WTC11 (cell line): ENCODE data around the gene PSEN1. TPM values are rescaled to one million over a fixed set of nuclear protein-coding genes. Genes with fewer than 3 reads are reported as not detected.

Experiments
- ATAC-seq: fragments of 200-7000 bp; cut with Tn5 transposase; 2 replicates; pipeline ENCODE4 v1.10.0; 2021; ENCODE audit warnings: mild to moderate bottlenecking, moderate library complexity
- CTCF ChIA-PET: fragments of 300-600 bp; sonication (Branson Sonifier 250); formaldehyde crosslinking; loops from one replicate; lab custom pipeline; 2021; ENCODE audit warnings: antibody characterized with exemption; lab: Charles Lee
- POLR2A ChIA-PET: fragments of 350-600 bp; sonication (Branson Sonifier 250); formaldehyde crosslinking; loops from one replicate; lab custom pipeline; 2021; ENCODE audit warnings: antibody characterized with exemption; lab: Charles Lee
- DNase-seq: peaks from one replicate; pipeline ENCODE4 v3.0.0; 2021; ENCODE audit warnings: low spot score
- H3K27ac Mint-ChIP-seq: 2 replicates; pipeline ENCODE4 v1.8.0; 2021; ENCODE audit warnings: mixed read lengths
- H3K27me3 Mint-ChIP-seq: 2 replicates; pipeline ENCODE4 v1.8.0; 2021; ENCODE audit warnings: low read depth, mild to moderate bottlenecking, moderate library complexity, mixed read lengths
- H3K36me3 Mint-ChIP-seq: 2 replicates; pipeline ENCODE4 v1.8.0; 2021; ENCODE audit warnings: mixed read lengths
- H3K4me1 Mint-ChIP-seq: 2 replicates; pipeline ENCODE4 v1.8.0; 2022; ENCODE audit warnings: mixed read lengths
- H3K4me3 Mint-ChIP-seq: 2 replicates; pipeline ENCODE4 v1.8.0; 2021; ENCODE audit warnings: mild to moderate bottlenecking, moderate library complexity, mixed read lengths
- H3K9me3 Mint-ChIP-seq: 2 replicates; pipeline ENCODE4 v1.8.0; 2021; ENCODE audit warnings: mixed read lengths
- CBFB ChIP-seq: sonication (generic); formaldehyde crosslinking; IDR thresholded peaks from 2 replicates; pipeline ENCODE4 v1.8.1; 2022; ENCODE audit warnings: mild to moderate bottlenecking, low read depth, missing genetic modification reagents
- CREB1 ChIP-seq: sonication (generic); formaldehyde crosslinking; IDR thresholded peaks from 2 replicates; pipeline ENCODE4 v1.8.0; 2023; ENCODE audit warnings: mild to moderate bottlenecking, missing genetic modification reagents
- GABPB1 ChIP-seq: sonication (generic); formaldehyde crosslinking; IDR thresholded peaks from 2 replicates; pipeline ENCODE4 v1.8.1; 2023; ENCODE audit warnings: mild to moderate bottlenecking, missing genetic modification reagents
- GRHL2 ChIP-seq: fragments of 250-450 bp; sonication (Bioruptor Pico); IDR thresholded peaks from 2 replicates; pipeline ENCODE4 v1.8.0; 2022; ENCODE audit warnings: mild to moderate bottlenecking, moderate library complexity; ENCODE audit not compliant: insufficient replicate concordance, severe bottlenecking
- KAT7 ChIP-seq: sonication (generic); formaldehyde crosslinking; IDR thresholded peaks from 2 replicates; pipeline ENCODE4 v1.8.1; 2023; ENCODE audit warnings: missing genetic modification reagents, mild to moderate bottlenecking, borderline replicate concordance
- MXD4 ChIP-seq: fragments of 250-450 bp; sonication (Bioruptor Pico); IDR thresholded peaks from 2 replicates; pipeline ENCODE4 v1.8.0; 2021; ENCODE audit warnings: mild to moderate bottlenecking, moderate library complexity, borderline replicate concordance
- NFYB ChIP-seq: sonication (generic); formaldehyde crosslinking; conservative IDR thresholded peaks from 2 replicates; pipeline ENCODE4 v1.8.0; 2022; ENCODE audit warnings: low read depth, missing genetic modification reagents
- NR2C2 ChIP-seq: sonication (generic); formaldehyde crosslinking; IDR thresholded peaks from 2 replicates; pipeline ENCODE4 v1.8.0; 2022; ENCODE audit warnings: mild to moderate bottlenecking, missing genetic modification reagents
- OVOL2 ChIP-seq: fragments of 250-450 bp; sonication (Bioruptor Pico); IDR thresholded peaks from 2 replicates; pipeline ENCODE4 v1.9.0; 2021; ENCODE audit warnings: mild to moderate bottlenecking, borderline replicate concordance
- PRRX2 ChIP-seq: fragments of 250-450 bp; sonication (Bioruptor Pico); IDR thresholded peaks from 2 replicates; pipeline ENCODE4 v1.8.0; 2021; ENCODE audit warnings: mild to moderate bottlenecking
- RELA ChIP-seq: sonication (generic); formaldehyde crosslinking; IDR thresholded peaks from 2 replicates; pipeline ENCODE4 v1.8.1; 2022; ENCODE audit warnings: missing genetic modification reagents, mild to moderate bottlenecking, borderline replicate concordance
- SOX15 ChIP-seq: fragments of 250-450 bp; sonication (Bioruptor Pico); IDR thresholded peaks from 2 replicates; pipeline ENCODE4 v1.9.0; 2021; ENCODE audit warnings: mild to moderate bottlenecking
- SP1 ChIP-seq: sonication (generic); formaldehyde crosslinking; conservative IDR thresholded peaks from 2 replicates; pipeline ENCODE4 v1.8.1; 2022; ENCODE audit warnings: missing genetic modification reagents
- TCF7 ChIP-seq: sonication (generic); formaldehyde crosslinking; IDR thresholded peaks from 2 replicates; pipeline ENCODE4 v1.8.0; 2022; ENCODE audit warnings: mild to moderate bottlenecking, low read depth, missing genetic modification reagents, moderate library complexity
- ZBTB21 ChIP-seq: sonication (generic); formaldehyde crosslinking; IDR thresholded peaks from 2 replicates; pipeline ENCODE4 v1.8.1; 2023; ENCODE audit warnings: mild to moderate bottlenecking, missing genetic modification reagents, borderline replicate concordance
- ZNF232 ChIP-seq: sonication (generic); formaldehyde crosslinking; IDR thresholded peaks from 2 replicates; pipeline ENCODE4 v1.8.0; 2022; ENCODE audit warnings: mild to moderate bottlenecking, missing genetic modification reagents
- ZNF416 ChIP-seq: fragments of 250-450 bp; sonication (Bioruptor Pico); IDR thresholded peaks from 2 replicates; pipeline ENCODE4 v1.9.0; 2021; ENCODE audit warnings: mild to moderate bottlenecking, inconsistent platforms
- total RNA-seq: library from RNA; stranded (reverse); gene quantifications from 3 replicates; pipeline ENCODE4 v1.2.3, GENCODE V29; 2021
- TF ChIP-seq, protein P1 (sequence below): sonication (generic); formaldehyde crosslinking; conservative IDR thresholded peaks from 2 replicates; pipeline ENCODE4 v1.8.1; 2022; ENCODE audit warnings: mild to moderate bottlenecking, missing genetic modification reagents
- TF ChIP-seq, protein P2 (sequence below): fragments of 250-450 bp; sonication (Bioruptor Pico); IDR thresholded peaks from 2 replicates; pipeline ENCODE4 v1.9.0; 2021; ENCODE audit warnings: moderate library complexity, mild to moderate bottlenecking, inconsistent platforms, borderline replicate concordance
- TF ChIP-seq, protein P3 (sequence below): sonication (generic); formaldehyde crosslinking; IDR thresholded peaks from 2 replicates; pipeline ENCODE4 v1.8.0; 2022; ENCODE audit warnings: mild to moderate bottlenecking, missing genetic modification reagents
- TF ChIP-seq, protein P4 (sequence below): sonication (generic); formaldehyde crosslinking; IDR thresholded peaks from 2 replicates; pipeline ENCODE4 v1.8.1; 2023; ENCODE audit warnings: mild to moderate bottlenecking, moderate library complexity, missing genetic modification reagents
- TF ChIP-seq, protein P5 (sequence below): sonication (generic); formaldehyde crosslinking; IDR thresholded peaks from 2 replicates; pipeline ENCODE4 v1.8.1; 2022; ENCODE audit warnings: low read depth, mild to moderate bottlenecking, moderate library complexity, missing genetic modification reagents, borderline replicate concordance
- TF ChIP-seq, protein P6 (sequence below): sonication (generic); formaldehyde crosslinking; IDR thresholded peaks from 2 replicates; pipeline ENCODE4 v1.8.1; 2023; ENCODE audit warnings: mild to moderate bottlenecking, missing genetic modification reagents
- TF ChIP-seq, protein P7 (sequence below): fragments of 200-600 bp; IDR thresholded peaks from 2 replicates; pipeline ENCODE4 v1.8.0; 2022; ENCODE audit warnings: antibody characterized with exemption
- TF ChIP-seq, protein P8 (sequence below): fragments of 250-450 bp; sonication (Bioruptor Pico); IDR thresholded peaks from 2 replicates; pipeline ENCODE4 v2.1.2; 2022; ENCODE audit warnings: mild to moderate bottlenecking, moderate library complexity

The PSEN1 gene
- total RNA-seq, 1 experiment from 2014 or later: 26.6 TPM

DNA sequence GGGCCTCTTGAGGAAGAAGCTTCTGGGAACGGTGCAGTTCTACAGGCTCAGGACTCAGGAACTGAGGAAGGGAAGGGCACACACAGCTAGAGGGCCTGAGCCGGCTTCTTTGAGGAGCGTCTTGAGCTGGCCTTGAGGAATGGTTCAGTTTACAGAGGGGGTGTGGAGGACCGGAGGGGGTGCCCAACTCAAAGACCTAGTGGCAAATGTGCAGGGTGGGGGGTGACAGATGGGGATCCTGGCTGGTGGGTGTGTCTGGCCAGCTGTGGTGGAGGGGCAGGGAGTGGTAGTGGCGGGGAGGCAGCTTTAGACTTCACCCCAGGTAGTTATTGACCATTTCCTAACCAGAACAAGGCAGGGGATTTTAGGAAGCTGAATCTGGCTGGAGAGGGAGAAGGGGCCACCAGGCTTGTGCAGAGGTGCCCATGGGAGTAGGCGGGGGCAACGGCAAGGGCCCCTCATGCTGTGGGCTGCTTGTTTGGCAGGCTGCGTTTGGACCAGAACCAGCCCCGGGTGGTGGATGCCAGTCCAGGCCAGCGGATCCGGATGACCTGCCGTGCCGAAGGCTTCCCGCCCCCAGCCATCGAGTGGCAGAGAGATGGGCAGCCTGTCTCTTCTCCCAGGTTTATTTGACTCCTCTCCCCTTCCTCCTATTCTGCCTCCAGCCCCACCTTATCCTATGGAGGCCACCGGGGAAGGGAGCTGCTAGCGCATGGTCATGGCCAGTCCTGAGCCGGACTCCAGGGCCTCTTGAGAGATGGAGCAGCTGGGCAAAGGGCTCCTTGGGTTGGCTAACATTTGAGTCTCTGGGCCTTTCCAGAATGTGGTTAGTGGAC, 128.8 kb downstream of the PSEN1 start (continued):
- TF ChIP-seq ZBTB21 (CRISPR knock-in tag) (no peak), KAT7 (CRISPR knock-in tag) (no peak), GRHL2 (CRISPR knock-in tag) (no peak), OVOL2 (no peak), RELA (CRISPR knock-in tag) (no peak)
- TF ChIP-seq, protein P1, sequence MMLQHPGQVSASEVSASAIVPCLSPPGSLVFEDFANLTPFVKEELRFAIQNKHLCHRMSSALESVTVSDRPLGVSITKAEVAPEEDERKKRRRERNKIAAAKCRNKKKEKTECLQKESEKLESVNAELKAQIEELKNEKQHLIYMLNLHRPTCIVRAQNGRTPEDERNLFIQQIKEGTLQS: no peak
- TF ChIP-seq, protein P2, sequence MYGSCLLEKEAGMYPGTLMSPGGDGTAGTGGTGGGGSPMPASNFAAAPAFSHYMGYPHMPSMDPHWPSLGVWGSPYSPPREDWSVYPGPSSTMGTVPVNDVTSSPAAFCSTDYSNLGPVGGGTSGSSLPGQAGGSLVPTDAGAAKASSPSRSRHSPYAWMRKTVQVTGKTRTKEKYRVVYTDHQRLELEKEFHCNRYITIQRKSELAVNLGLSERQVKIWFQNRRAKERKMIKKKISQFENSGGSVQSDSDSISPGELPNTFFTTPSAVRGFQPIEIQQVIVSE (CRISPR knock-in tag): no peak
- TF ChIP-seq, protein P3, sequence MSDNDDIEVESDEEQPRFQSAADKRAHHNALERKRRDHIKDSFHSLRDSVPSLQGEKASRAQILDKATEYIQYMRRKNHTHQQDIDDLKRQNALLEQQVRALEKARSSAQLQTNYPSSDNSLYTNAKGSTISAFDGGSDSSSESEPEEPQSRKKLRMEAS: no peak

DNA sequence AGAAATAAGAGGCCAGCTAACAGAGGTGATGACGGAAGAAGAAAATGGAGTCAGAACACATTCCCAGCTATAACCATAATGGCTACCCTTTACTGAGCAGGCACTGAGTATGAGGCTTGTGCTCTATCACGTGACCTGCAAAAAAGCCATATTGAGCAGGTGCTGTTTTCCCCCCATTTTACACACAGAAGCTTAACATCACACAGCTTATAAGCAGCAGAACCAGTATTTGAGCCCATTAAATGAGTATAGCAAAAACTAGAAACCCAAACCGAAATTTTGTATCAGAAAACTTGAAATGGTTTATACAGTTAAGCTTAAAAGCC, 129.4 kb downstream of the PSEN1 start:
- DNase-seq: no peak
- Mint-ChIP-seq H3K4me1 (peaks cover 2% of the 10 kb centered on the region), H3K9me3 (no peaks in the 10 kb centered on the region), H3K36me3 (no peaks in the 10 kb centered on the region), H3K27ac (no peak overlapping the region), H3K4me3 (no peak overlapping the region), H3K27me3 (no peaks in the 10 kb centered on the region)
- ChIA-PET CTCF (interaction anchor here (1.2 to 2.0 kb wide), 5 partner anchors 30 to 367 kb away, joined by 3 to 16 read pairs (median 5); no protein-coding TSS in a partner anchor), POLR2A (no interaction called here)
- TF ChIP-seq, protein P2 (CRISPR knock-in tag): no peak
- TF ChIP-seq ZBTB21 (CRISPR knock-in tag): no peak
- TF ChIP-seq, protein P4, sequence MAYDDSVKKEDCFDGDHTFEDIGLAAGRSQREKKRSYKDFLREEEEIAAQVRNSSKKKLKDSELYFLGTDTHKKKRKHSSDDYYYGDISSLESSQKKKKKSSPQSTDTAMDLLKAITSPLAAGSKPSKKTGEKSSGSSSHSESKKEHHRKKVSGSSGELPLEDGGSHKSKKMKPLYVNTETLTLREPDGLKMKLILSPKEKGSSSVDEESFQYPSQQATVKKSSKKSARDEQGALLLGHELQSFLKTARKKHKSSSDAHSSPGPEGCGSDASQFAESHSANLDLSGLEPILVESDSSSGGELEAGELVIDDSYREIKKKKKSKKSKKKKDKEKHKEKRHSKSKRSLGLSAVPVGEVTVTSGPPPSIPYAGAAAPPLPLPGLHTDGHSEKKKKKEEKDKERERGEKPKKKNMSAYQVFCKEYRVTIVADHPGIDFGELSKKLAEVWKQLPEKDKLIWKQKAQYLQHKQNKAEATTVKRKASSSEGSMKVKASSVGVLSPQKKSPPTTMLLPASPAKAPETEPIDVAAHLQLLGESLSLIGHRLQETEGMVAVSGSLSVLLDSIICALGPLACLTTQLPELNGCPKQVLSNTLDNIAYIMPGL (CRISPR knock-in tag): no peak
- no peak for TF ChIP-seq CBFB (CRISPR knock-in tag)
- no peak for TF ChIP-seq MXD4 (CRISPR knock-in tag)
- no peak for TF ChIP-seq KAT7 (CRISPR knock-in tag)
- no peak for TF ChIP-seq NR2C2 (CRISPR knock-in tag)
- TF ChIP-seq, protein P5, sequence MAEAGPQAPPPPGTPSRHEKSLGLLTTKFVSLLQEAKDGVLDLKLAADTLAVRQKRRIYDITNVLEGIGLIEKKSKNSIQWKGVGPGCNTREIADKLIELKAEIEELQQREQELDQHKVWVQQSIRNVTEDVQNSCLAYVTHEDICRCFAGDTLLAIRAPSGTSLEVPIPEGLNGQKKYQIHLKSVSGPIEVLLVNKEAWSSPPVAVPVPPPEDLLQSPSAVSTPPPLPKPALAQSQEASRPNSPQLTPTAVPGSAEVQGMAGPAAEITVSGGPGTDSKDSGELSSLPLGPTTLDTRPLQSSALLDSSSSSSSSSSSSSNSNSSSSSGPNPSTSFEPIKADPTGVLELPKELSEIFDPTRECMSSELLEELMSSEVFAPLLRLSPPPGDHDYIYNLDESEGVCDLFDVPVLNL (CRISPR knock-in tag): no peak
- TF ChIP-seq ZNF416 (CRISPR knock-in tag): no peak
- TF ChIP-seq SOX15: no peak
- TF ChIP-seq PRRX2 (CRISPR knock-in tag): no peak
- no peak for TF ChIP-seq NFYB
- TF ChIP-seq, protein P6, sequence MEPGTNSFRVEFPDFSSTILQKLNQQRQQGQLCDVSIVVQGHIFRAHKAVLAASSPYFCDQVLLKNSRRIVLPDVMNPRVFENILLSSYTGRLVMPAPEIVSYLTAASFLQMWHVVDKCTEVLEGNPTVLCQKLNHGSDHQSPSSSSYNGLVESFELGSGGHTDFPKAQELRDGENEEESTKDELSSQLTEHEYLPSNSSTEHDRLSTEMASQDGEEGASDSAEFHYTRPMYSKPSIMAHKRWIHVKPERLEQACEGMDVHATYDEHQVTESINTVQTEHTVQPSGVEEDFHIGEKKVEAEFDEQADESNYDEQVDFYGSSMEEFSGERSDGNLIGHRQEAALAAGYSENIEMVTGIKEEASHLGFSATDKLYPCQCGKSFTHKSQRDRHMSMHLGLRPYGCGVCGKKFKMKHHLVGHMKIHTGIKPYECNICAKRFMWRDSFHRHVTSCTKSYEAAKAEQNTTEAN (CRISPR knock-in tag): no peak
- TF ChIP-seq, protein P7, sequence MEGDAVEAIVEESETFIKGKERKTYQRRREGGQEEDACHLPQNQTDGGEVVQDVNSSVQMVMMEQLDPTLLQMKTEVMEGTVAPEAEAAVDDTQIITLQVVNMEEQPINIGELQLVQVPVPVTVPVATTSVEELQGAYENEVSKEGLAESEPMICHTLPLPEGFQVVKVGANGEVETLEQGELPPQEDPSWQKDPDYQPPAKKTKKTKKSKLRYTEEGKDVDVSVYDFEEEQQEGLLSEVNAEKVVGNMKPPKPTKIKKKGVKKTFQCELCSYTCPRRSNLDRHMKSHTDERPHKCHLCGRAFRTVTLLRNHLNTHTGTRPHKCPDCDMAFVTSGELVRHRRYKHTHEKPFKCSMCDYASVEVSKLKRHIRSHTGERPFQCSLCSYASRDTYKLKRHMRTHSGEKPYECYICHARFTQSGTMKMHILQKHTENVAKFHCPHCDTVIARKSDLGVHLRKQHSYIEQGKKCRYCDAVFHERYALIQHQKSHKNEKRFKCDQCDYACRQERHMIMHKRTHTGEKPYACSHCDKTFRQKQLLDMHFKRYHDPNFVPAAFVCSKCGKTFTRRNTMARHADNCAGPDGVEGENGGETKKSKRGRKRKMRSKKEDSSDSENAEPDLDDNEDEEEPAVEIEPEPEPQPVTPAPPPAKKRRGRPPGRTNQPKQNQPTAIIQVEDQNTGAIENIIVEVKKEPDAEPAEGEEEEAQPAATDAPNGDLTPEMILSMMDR: no peak
- TF ChIP-seq, protein P8, sequence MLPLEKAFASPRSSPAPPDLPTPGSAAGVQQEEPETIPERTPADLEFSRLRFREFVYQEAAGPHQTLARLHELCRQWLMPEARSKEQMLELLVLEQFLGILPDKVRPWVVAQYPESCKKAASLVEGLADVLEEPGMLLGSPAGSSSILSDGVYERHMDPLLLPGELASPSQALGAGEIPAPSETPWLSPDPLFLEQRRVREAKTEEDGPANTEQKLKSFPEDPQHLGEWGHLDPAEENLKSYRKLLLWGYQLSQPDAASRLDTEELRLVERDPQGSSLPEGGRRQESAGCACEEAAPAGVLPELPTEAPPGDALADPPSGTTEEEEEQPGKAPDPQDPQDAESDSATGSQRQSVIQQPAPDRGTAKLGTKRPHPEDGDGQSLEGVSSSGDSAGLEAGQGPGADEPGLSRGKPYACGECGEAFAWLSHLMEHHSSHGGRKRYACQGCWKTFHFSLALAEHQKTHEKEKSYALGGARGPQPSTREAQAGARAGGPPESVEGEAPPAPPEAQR (CRISPR knock-in tag): no peak
- no peak for TF ChIP-seq SP1
- no peak for TF ChIP-seq CREB1 (CRISPR knock-in tag)
- TF ChIP-seq TCF7 (CRISPR knock-in tag): no peak
- TF ChIP-seq ZNF232: no peak
- TF ChIP-seq GABPB1: no peak
- ATAC-seq: no peak
